GM21390 (cell line): ENCODE data around the gene CFAP157.
A peak's percentile ranks its signal among the peaks of the same experiment; 100 is the strongest.
"Not testable (repeated sequence)": the region's sequence is repeated elsewhere in the genome, so short reads cannot be mapped to it uniquely, and the experiment has no call there.

Experiments
- ATAC-seq: cut with Tn5 transposase; IDR thresholded peaks from one replicate; pipeline ENCODE4 v1.9.1; 2021; ENCODE audit not compliant: unreplicated experiment

Gene CFAP157

GRCh38 chr9:127734747-127735529 lies 28.1 kb downstream of the CFAP157 start, which contains the start of gene TOR2A:
Gene TOR2A (minus strand): TSS chr9:127735294. CDS start chr9:127735270, 24 bp downstream.
- ATAC-seq = peak; percentile 79

- peak; percentile 3 for ATAC-seq
Measured at GRCh38 chr9:127735530-127736185, 28.9 kb downstream of the CFAP157 start.

- ATAC-seq = no peak
Measured at GRCh38 chr9:127738666-127739065, 31.9 kb downstream of the CFAP157 start.

GRCh38 chr9:127739614-127740330 lies 33.0 kb downstream of the CFAP157 start:
- ATAC-seq = no peak

GRCh38 chr9:127741831-127742434 lies 35.1 kb downstream of the CFAP157 start:
- no peak for ATAC-seq

- ATAC-seq = no peak
Measured at GRCh38 chr9:127742435-127743088, 35.8 kb downstream of the CFAP157 start.

GRCh38 chr9:127744398-127745110 lies 37.8 kb downstream of the CFAP157 start:
- no peak for ATAC-seq

GRCh38 chr9:127746959-127747569 lies 40.3 kb downstream of the CFAP157 start:
- ATAC-seq = no peak

- ATAC-seq = no peak
Measured at GRCh38 chr9:127749090-127749787, 42.5 kb downstream of the CFAP157 start.

- ATAC-seq = no peak
Measured at GRCh38 chr9:127751269-127752054, 44.7 kb downstream of the CFAP157 start.

- ATAC-seq = no peak
Measured at GRCh38 chr9:127753148-127753547, 46.4 kb downstream of the CFAP157 start.

GRCh38 chr9:127753622-127754021 lies 46.8 kb downstream of the CFAP157 start:
- no peak for ATAC-seq

- no peak for ATAC-seq
Measured at GRCh38 chr9:127754099-127755060, 47.6 kb downstream of the CFAP157 start.

- ATAC-seq = no peak
Measured at GRCh38 chr9:127755061-127756060, 48.6 kb downstream of the CFAP157 start.

GRCh38 chr9:127756233-127756632 lies 49.4 kb downstream of the CFAP157 start:
- no peak for ATAC-seq

GRCh38 chr9:127756776-127757175 lies 50.0 kb downstream of the CFAP157 start:
- not testable (repeated sequence) for ATAC-seq
